ENCODE data around the gene NACC2. TPM values are rescaled to one million over a fixed set of nuclear protein-coding genes. Genes with fewer than 3 reads are reported as not detected.

NACC2 gene
- total and polyA plus RNA-seq, 9 of the 15 experiments (the other 6 are each of a cell fraction or from before 2014, with no cell fraction given), result 0.70 to 25.1 (median 5.6) TPM

DNA sequence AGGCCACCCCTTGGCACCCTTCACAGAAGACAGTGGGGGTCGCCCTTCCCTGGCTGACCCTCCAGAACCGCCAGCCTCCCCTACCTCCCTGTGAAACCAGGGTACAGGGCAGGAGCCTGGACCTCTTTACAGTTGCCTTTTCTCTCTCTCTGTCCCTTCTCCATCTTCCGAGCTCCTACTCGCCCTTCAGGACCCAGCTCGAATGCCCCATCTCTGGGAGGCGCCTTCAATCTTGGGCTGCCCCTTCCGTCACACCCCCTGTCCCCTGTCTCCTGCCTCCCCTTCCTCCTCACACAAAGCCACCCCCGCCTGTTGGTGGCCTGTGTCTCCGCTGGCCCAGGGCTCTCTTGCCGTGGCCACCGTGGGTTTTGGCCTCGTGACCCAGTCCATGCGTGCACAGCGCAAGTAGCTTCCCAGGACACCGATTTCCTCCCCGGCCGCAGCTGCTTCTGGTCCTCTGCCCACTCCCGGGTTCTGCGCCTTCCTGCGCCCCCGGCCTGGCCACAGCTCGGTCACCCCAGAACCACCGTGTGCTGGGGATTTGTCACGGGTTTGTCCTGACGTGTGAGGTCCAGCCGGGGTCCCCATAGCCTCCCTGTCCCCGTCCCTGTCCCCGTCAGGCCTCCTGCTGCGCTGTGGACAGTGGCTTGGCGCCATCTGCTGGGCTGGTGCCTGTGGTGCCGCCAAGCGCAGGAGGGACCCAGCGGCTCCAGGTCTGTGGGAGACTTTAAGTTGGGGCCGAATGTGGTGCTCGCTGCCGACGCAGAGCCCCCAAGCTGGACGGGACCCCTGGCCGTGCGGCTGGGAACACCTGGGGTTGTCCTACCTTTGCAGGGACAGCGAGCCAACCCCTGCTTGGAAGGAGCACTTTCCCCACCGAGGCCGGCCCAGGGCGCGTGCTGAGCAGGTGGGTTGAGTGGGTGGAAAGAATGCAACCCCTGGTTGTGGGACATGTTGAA, 27.6 kb upstream of the NACC2 start (continued):
- TF ChIP-seq ZNF609 (CRISPR knock-in tag; IDR thresholded peaks at IDR 0.05; ENCODE audit: borderline replicate concordance) (0 out of 2 replicates have a peak, but pooled peaks have one; percentile 30), ZSCAN29 (IDR thresholded peaks at IDR 0.05) (no peak), ZBTB17 (CRISPR knock-in tag; IDR thresholded peaks at IDR 0.05) (no peak), GATAD2B (IDR thresholded peaks at IDR 0.05; ENCODE audit: borderline replicate concordance) (no peak), SREBF1 (IDR thresholded peaks at IDR 0.05; ENCODE audit: borderline replicate concordance, low read depth, low read length) (no peak), KAT2B (IDR thresholded peaks at IDR 0.05; ENCODE audit: low read depth, low read length) (no peak), E2F3 (CRISPR knock-in tag; IDR thresholded peaks at IDR 0.05) (no peak), ZNF695 (CRISPR knock-in tag; IDR thresholded peaks at IDR 0.05) (no peak), ID3 (CRISPR knock-in tag; IDR thresholded peaks at IDR 0.05) (no peak), ID3 (tag; IDR thresholded peaks at IDR 0.05) (no peak), SIN3A (IDR thresholded peaks at IDR 0.05; ENCODE audit: borderline replicate concordance in 2 of 2, control insufficient read depth in 1 of 2, low read depth in 2 of 2, low read length in 2 of 2) (no peak), TCF15 (CRISPR knock-in tag; IDR thresholded peaks at IDR 0.05) (no peak), KHSRP (IDR thresholded peaks at IDR 0.05) (no peak), SMC3 (conservative IDR thresholded peaks at IDR 0.05; ENCODE audit: insufficient read depth, low read depth, low read length) (peak; percentile 99), NCOA6 (IDR thresholded peaks at IDR 0.05) (no peak), ZNF583 (CRISPR knock-in tag; IDR thresholded peaks at IDR 0.05) (no peak), SMARCA4 (IDR thresholded peaks at IDR 0.05) (no peak), ZBTB1 (CRISPR knock-in tag; IDR thresholded peaks at IDR 0.05; ENCODE audit: borderline replicate concordance, low read depth) (no peak)
- TF ChIP-seq, protein P1, sequence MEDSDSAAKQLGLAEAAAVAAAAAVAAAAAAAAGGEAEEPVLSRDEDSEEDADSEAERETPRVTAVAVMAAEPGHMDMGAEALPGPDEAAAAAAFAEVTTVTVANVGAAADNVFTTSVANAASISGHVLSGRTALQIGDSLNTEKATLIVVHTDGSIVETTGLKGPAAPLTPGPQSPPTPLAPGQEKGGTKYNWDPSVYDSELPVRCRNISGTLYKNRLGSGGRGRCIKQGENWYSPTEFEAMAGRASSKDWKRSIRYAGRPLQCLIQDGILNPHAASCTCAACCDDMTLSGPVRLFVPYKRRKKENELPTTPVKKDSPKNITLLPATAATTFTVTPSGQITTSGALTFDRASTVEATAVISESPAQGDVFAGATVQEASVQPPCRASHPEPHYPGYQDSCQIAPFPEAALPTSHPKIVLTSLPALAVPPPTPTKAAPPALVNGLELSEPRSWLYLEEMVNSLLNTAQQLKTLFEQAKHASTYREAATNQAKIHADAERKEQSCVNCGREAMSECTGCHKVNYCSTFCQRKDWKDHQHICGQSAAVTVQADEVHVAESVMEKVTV (CRISPR knock-in tag; IDR thresholded peaks at IDR 0.05), result peak; percentile 95

All from K562 (cell line).